Measurements from ENCODE around the gene FRS2.

DNA sequence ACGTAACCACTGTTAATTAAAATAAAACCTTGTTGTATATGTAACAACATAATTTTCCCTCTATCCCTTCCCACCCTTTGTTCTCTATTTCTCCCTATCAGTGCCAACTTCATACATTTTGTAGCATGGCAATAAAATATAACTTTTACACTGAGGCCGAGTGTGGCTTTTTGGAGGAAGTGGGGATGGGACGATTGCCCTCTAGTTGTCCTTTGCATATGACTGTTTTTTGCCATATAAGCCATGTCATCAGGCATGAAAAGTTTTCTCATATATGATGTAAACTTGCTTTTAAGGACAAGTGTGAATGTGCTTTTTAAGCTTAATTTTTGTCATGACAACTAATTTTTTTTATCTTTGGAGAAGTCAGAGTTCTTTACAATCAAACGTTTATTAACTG lies 108.8 kb downstream of the FRS2 start:
- TF ChIP-seq POLR2AphosphoS5 (IDR thresholded peaks at IDR 0.05; ENCODE audit: low read depth, low read length) (no peak), POLR2A (IDR thresholded peaks at IDR 0.05; ENCODE audit: low read depth, low read length) (no peak), TAF1 (IDR thresholded peaks at IDR 0.05; ENCODE audit: borderline replicate concordance, low read depth, low read length) (no peak)

Measured in GM12892 (cell line).